Measurements from ENCODE around the gene SETD1B. TPM values are rescaled to one million over a fixed set of nuclear protein-coding genes. Genes with fewer than 3 reads are reported as not detected.
"Not testable (repeated sequence)": the region's sequence is repeated elsewhere in the genome, so short reads cannot be mapped to it uniquely, and the experiment has no call there.

SETD1B gene
- polyA plus RNA-seq, 4 donors = 3.6 to 13.0 (median 6.6) TPM

DNA sequence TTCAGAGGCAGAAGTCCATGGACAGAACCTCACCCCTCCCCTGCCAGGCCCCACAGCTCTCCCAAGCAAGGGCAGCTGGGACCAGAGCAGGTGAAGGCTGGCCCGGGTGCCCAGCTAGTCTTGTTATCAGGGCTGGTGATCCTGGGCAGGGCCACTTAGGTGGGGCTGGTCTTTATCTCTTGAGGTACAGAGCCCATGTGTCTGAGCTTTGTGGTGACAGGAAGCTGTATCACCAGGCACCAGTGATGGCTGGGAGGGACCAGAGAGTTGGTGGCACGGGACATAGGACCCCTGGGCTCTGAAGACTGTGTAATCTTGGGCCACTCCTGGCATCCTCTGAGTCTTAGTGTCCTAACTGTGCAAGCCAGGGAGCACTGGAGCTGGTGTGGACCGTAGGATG is 67.7 kb downstream of the SETD1B start:
- FAIRE-seq = no peak

DNA sequence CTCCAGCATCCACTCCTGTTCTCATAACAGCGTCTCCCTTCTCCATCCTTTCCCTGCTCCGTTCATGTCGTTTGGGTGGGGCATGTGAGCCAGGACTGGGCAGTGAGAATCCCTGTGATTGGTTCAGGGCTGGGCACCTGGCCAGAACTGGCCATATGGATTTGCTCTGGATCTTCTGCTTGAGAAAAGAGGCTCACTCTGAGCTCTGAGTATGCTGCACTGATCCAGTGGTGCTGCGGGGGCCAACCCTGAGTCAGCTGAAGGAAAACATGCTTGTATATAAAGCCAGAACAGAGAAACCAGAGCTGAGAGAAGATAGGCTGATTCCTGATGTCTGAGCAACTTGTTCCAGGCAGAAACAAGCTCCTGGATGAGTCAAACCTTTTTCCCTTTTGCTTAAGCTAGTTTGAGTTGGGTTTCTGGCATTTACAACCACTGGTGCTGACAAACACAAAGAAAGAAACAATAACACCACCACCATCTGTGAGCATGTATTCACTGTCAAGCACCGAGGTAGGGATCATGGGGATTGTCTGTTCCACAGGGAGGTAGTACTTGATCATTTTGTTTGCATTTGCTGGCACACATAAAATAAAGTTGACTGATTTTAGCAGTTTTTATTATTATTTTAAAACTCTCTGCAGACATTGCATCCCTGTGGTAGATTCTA is 68.9 kb downstream of the SETD1B start:
- H3K4me1 ChIP-seq (ENCODE audit: control insufficient read depth in 3 of 3, insufficient read depth in 2 of 3, low read depth in 1 of 3, low read length in 2 of 3) = no peaks in the 10 kb centered on the region
- peak; percentile 8 to 47 for DNase-seq
- no peaks in the 10 kb centered on the region for H3K36me3 ChIP-seq (ENCODE audit: control insufficient read depth in 3 of 3, insufficient read depth in 2 of 3, low read depth in 1 of 3, low read length in 3 of 3)
- no peaks in the 10 kb centered on the region for H3K9me3 ChIP-seq (ENCODE audit: control insufficient read depth in 2 of 2, insufficient read depth in 1 of 2, low read depth in 1 of 2, low read length in 1 of 2)
- no peak overlapping the region for H3K4me3 ChIP-seq (ENCODE audit: low read depth in 1 of 3, low read length in 3 of 3)
- H3K27me3 ChIP-seq (ENCODE audit: control insufficient read depth in 3 of 3, insufficient read depth in 3 of 3, low read length in 3 of 3) = no peaks in the 10 kb centered on the region
- WGBS, 3 donors = 55 to 67% (median 63%) methylated on average over 5 of the region's 5 CpGs
- FAIRE-seq = no peak
- H3K27ac ChIP-seq (ENCODE audit: low read depth in 1 of 3, low read length in 2 of 3) = peak overlapping the region in 2 of 3 donors; percentile 40 to 66

More for the DNA sequence above, 67.7 kb downstream of the SETD1B start:
- Histone ChIP-seq H3K4me1 (ENCODE audit: control insufficient read depth in 3 of 3, insufficient read depth in 2 of 3, low read depth in 1 of 3, low read length in 2 of 3) (no peaks in the 10 kb centered on the region), H3K36me3 (ENCODE audit: control insufficient read depth in 3 of 3, insufficient read depth in 2 of 3, low read depth in 1 of 3, low read length in 3 of 3) (no peaks in the 10 kb centered on the region), H3K27ac (ENCODE audit: low read depth in 1 of 3, low read length in 2 of 3) (no peak overlapping the region), H3K9me3 (ENCODE audit: control insufficient read depth in 2 of 2, insufficient read depth in 1 of 2, low read depth in 1 of 2, low read length in 1 of 2) (no peaks in the 10 kb centered on the region), H3K4me3 (ENCODE audit: low read depth in 1 of 3, low read length in 3 of 3) (no peak overlapping the region), H3K27me3 (ENCODE audit: control insufficient read depth in 3 of 3, insufficient read depth in 3 of 3, low read length in 3 of 3) (no peaks in the 10 kb centered on the region)
- 30 to 66% (median 35%) methylated on average over 3 of the region's 3 CpGs for WGBS, 3 donors
- peak in 1 of 2 donors; percentile 37 for DNase-seq

DNA sequence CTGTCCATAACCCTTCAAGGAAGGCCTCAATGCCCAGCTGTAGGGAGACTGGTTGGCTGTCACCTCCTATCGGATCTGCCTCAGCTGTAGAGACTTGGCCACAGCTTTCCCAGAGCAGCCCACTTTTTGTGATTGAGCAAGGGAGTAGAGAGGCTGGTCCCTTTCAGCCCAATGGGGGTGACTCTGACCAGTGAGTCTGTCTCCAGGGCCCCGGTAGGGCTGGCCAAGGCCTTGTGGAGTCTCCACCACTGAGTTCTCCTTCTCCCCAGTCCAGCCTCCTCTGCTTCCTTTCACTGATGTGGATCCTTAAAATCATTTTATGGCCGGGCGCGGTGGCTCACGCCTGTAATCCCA is 69.4 kb downstream of the SETD1B start:
- no peak for DNase-seq
- no peaks in the 10 kb centered on the region for H3K27me3 ChIP-seq (ENCODE audit: control insufficient read depth in 3 of 3, insufficient read depth in 3 of 3, low read length in 3 of 3)
- no peaks in the 10 kb centered on the region for H3K9me3 ChIP-seq (ENCODE audit: control insufficient read depth in 2 of 2, insufficient read depth in 1 of 2, low read depth in 1 of 2, low read length in 1 of 2)
- no peak overlapping the region for H3K4me3 ChIP-seq (ENCODE audit: low read depth in 1 of 3, low read length in 3 of 3)
- WGBS, 3 donors = 78 to 83% (median 82%) methylated on average over 6 of the region's 6 CpGs
- H3K27ac ChIP-seq (ENCODE audit: low read depth in 1 of 3, low read length in 2 of 3) = peak overlapping the region in 2 of 3 donors; percentile 40 to 66
- no peaks in the 10 kb centered on the region for H3K4me1 ChIP-seq (ENCODE audit: control insufficient read depth in 3 of 3, insufficient read depth in 2 of 3, low read depth in 1 of 3, low read length in 2 of 3)
- no peak for FAIRE-seq
- no peaks in the 10 kb centered on the region for H3K36me3 ChIP-seq (ENCODE audit: control insufficient read depth in 3 of 3, insufficient read depth in 2 of 3, low read depth in 1 of 3, low read length in 3 of 3)

DNA sequence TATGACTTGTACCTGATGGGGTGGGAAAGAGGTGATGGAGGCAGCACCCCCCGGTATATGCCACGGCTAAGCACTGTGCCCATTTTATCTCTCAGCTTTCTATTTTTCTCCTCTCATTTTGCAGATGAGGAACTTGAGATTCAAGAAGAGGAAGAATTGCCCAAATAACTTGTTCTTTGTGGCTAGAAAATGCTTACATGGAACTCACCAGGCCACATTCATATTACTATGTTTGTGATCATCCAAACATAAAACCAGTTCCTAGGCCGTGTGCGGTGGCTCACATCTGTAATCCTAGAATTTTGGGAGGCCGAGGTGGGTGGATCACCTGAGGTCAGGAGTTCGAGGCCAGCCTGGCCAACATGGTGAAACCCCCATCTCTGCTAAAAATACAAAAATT is 70.3 kb downstream of the SETD1B start:
- WGBS, 3 donors = 86 to 97% (median 92%) methylated on average over 6 of the region's 6 CpGs
- Histone ChIP-seq H3K27me3 (ENCODE audit: control insufficient read depth in 3 of 3, insufficient read depth in 3 of 3, low read length in 3 of 3) (no peaks in the 10 kb centered on the region), H3K4me1 (ENCODE audit: control insufficient read depth in 3 of 3, insufficient read depth in 2 of 3, low read depth in 1 of 3, low read length in 2 of 3) (no peaks in the 10 kb centered on the region), H3K9me3 (ENCODE audit: control insufficient read depth in 2 of 2, insufficient read depth in 1 of 2, low read depth in 1 of 2, low read length in 1 of 2) (no peaks in the 10 kb centered on the region), H3K36me3 (ENCODE audit: control insufficient read depth in 3 of 3, insufficient read depth in 2 of 3, low read depth in 1 of 3, low read length in 3 of 3) (no peaks in the 10 kb centered on the region), H3K4me3 (ENCODE audit: low read depth in 1 of 3, low read length in 3 of 3) (no peak overlapping the region), H3K27ac (ENCODE audit: low read depth in 1 of 3, low read length in 2 of 3) (no peak overlapping the region)
- no peak for DNase-seq
- no peak for FAIRE-seq

DNA sequence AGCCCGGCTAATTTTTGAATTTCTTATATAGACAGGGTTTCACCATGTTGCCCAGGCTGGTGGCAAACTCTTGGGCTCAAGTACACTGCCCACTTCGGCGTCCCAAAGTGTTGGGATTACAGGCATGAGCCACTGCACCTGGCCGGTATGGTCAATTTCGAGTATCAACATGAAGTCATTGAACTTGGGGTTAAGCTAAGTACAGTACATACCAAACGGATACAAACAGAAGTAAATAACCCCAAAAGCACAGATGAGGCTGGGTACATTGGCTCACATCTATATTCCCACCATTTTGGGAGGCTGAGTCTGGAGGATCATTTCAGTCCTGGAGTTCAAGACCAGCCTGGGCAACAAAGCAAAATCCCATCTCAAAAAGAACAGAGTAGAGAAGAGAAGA is 71.8 kb downstream of the SETD1B start:
- FAIRE-seq = no peak
- no peak for DNase-seq
- Histone ChIP-seq H3K4me1 (ENCODE audit: control insufficient read depth in 3 of 3, insufficient read depth in 2 of 3, low read depth in 1 of 3, low read length in 2 of 3) (no peaks in the 10 kb centered on the region), H3K4me3 (ENCODE audit: low read depth in 1 of 3, low read length in 3 of 3) (no peak overlapping the region), H3K36me3 (ENCODE audit: control insufficient read depth in 3 of 3, insufficient read depth in 2 of 3, low read depth in 1 of 3, low read length in 3 of 3) (no peaks in the 10 kb centered on the region), H3K27me3 (ENCODE audit: control insufficient read depth in 3 of 3, insufficient read depth in 3 of 3, low read length in 3 of 3) (no peaks in the 10 kb centered on the region), H3K27ac (ENCODE audit: low read depth in 1 of 3, low read length in 2 of 3) (no peak overlapping the region), H3K9me3 (ENCODE audit: control insufficient read depth in 2 of 2, insufficient read depth in 1 of 2, low read depth in 1 of 2, low read length in 1 of 2) (no peaks in the 10 kb centered on the region)
- 88 to 90% (median 89%) methylated on average over 6 of the region's 6 CpGs for WGBS, 3 donors

DNA sequence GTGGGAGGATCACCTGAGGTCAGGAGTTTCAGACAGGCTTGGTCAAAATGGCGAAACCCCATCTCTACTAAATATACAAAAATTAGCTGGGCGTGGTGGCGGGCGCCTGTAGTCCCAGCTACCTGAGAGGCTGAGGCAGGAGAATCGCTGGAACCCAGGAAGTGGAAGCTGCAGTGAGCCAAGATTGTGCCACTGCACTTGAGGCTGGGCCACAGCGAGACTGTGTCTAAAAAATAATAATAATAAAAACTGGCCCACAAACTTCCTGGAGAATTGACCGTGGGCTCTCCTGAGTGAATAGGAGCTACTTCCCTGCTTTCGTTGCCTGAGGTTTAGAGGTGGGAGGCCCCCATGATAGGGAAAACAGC is 72.3 kb downstream of the SETD1B start:
- not testable (repeated sequence) for H3K27ac ChIP-seq (ENCODE audit: low read depth in 1 of 3, low read length in 2 of 3); H3K36me3 ChIP-seq (ENCODE audit: control insufficient read depth in 3 of 3, insufficient read depth in 2 of 3, low read depth in 1 of 3, low read length in 3 of 3); H3K4me1 ChIP-seq (ENCODE audit: control insufficient read depth in 3 of 3, insufficient read depth in 2 of 3, low read depth in 1 of 3, low read length in 2 of 3); H3K4me3 ChIP-seq (ENCODE audit: low read depth in 1 of 3, low read length in 3 of 3); FAIRE-seq; DNase-seq; H3K9me3 ChIP-seq (ENCODE audit: control insufficient read depth in 2 of 2, insufficient read depth in 1 of 2, low read depth in 1 of 2, low read length in 1 of 2); H3K27me3 ChIP-seq (ENCODE audit: control insufficient read depth in 3 of 3, insufficient read depth in 3 of 3, low read length in 3 of 3)
- 94 to 96% (median 95%) methylated on average over 8 of the region's 8 CpGs for WGBS, 3 donors

Other genes with a start within 250 kb of the SETD1B start
- gene KDM2B, start 223.0 kb upstream of the SETD1B start, polyA plus RNA-seq = 10 to 100 TPM in 2 of 4 donors, 1 to 10 TPM in 2; 7.6 to 16.0 (median 11.8) TPM
- gene ORAI1, start 177.5 kb upstream of the SETD1B start, polyA plus RNA-seq = 10 to 100 TPM; 16.1 to 51.4 (median 28.7) TPM
- gene MORN3, start 134.4 kb upstream of the SETD1B start, polyA plus RNA-seq = 1 to 10 TPM in 1 of 4 donors, under 1 TPM in 1, not detected in 2; 0.57 to 3.1 TPM
- gene TMEM120B, start 91.3 kb upstream of the SETD1B start, polyA plus RNA-seq = 10 to 100 TPM in 1 of 4 donors, 1 to 10 TPM in 3; 2.7 to 11.3 (median 3.6) TPM
- gene RHOF, start 10.3 kb upstream of the SETD1B start, polyA plus RNA-seq = 10 to 100 TPM; 13.3 to 75.9 (median 43.6) TPM
- gene HPD, start 54.9 kb downstream of the SETD1B start, polyA plus RNA-seq = under 1 TPM in 2 of 4 donors, not detected in 2; 0.13 to 0.78 TPM
- gene PSMD9, start 84.8 kb downstream of the SETD1B start, polyA plus RNA-seq = 100 to 1,000 TPM in 1 of 4 donors, 10 to 100 TPM in 3; 54.9 to 123 (median 89.0) TPM
- gene CFAP251, start 114.6 kb downstream of the SETD1B start, polyA plus RNA-seq = 1 to 10 TPM in 1 of 4 donors, under 1 TPM in 2, not detected in 1; 0.34 to 1.6 (median 0.67) TPM
- gene BCL7A, start 217.9 kb downstream of the SETD1B start, polyA plus RNA-seq = 10 to 100 TPM in 1 of 4 donors, 1 to 10 TPM in 2, under 1 TPM in 1; 0.22 to 10.4 (median 3.4) TPM

All from small intestine (tissue), 7 donors.